Fibroblast of the aortic adventitia (primary cell): ENCODE results near the gene METTL3. TPM values are rescaled to one million over a fixed set of nuclear protein-coding genes. Genes with fewer than 3 reads are reported as not detected.

Experiments used
- DNase-seq: peaks from one replicate; pipeline ENCODE4 v3.0.0-alpha.2; 2010; ENCODE audit warnings: low read depth
- H3K4me3 ChIP-seq: 2 replicates; pipeline ENCODE4 v1.5.1; 2011; ENCODE audit warnings: low read depth, mild to moderate bottlenecking, control low read depth, low read length, moderate library complexity
- CTCF ChIP-seq: IDR thresholded peaks from 2 replicates; pipeline ENCODE4 v1.5.1; 2011; ENCODE audit warnings: mild to moderate bottlenecking, low read length, control low read depth, inconsistent platforms; ENCODE audit not compliant: insufficient read depth
- total RNA-seq: library from RNA; depleted of rRNA; stranded (reverse); fragments of >200 nt; gene quantifications from 2 replicates; pipeline ENCODE4 v1.2.3, GENCODE V29; 2012; ENCODE audit warnings: low replicate concordance

Gene METTL3
- total RNA-seq, 1 donor: 36.2 TPM

GRCh38 chr14:21535545-21536417 lies 24.6 kb upstream of the METTL3 start:
- no peak overlapping the region for H3K4me3 ChIP-seq
- DNase-seq: no peak
- no peak for TF ChIP-seq CTCF

GRCh38 chr14:21534576-21534975 lies 23.4 kb upstream of the METTL3 start:
- no peak overlapping the region for H3K4me3 ChIP-seq
- no peak for DNase-seq
- TF ChIP-seq CTCF: no peak

GRCh38 chr14:21533294-21533693 lies 22.2 kb upstream of the METTL3 start:
- no peak for DNase-seq
- no peak for TF ChIP-seq CTCF

GRCh38 chr14:21529515-21529914 lies 18.4 kb upstream of the METTL3 start:
- H3K4me3 ChIP-seq: no peak overlapping the region
- TF ChIP-seq CTCF: no peak
- no peak for DNase-seq

More at GRCh38 chr14:21533294-21533693, 22.2 kb upstream of the METTL3 start:
- H3K4me3 ChIP-seq: no peak overlapping the region

- DNase-seq: peak; percentile 66
- H3K4me3 ChIP-seq: no peak overlapping the region
- TF ChIP-seq CTCF: no peak
These were observed 17.5 kb upstream of the METTL3 start for GRCh38 chr14:21528381-21529348.

GRCh38 chr14:21527318-21527679 lies 16.2 kb upstream of the METTL3 start:
- no peak for TF ChIP-seq CTCF

More at GRCh38 chr14:21527318-21527679, 16.2 kb upstream of the METTL3 start:
- no peak overlapping the region for H3K4me3 ChIP-seq
- DNase-seq: no peak
